Caco-2 (cell line): ENCODE data around the gene ACHE. TPM values are rescaled to one million over a fixed set of nuclear protein-coding genes. Genes with fewer than 3 reads are reported as not detected.
A peak's percentile ranks its signal among the peaks of the same experiment; 100 is the strongest.
"Not testable (repeated sequence)": the region's sequence is repeated elsewhere in the genome, so short reads cannot be mapped to it uniquely, and the experiment has no call there.

Experiments
- BruUV-seq: library from RNA; stranded (reverse); fragments of 400-500 nt; replicated peaks from 2 replicates; lab custom pipeline; 2021; lab: Mats Ljungman, UMichigan
- CTCF ChIA-PET: fragments of 300-600 bp; sonication (Branson Sonifier 250); formaldehyde crosslinking; loops from one replicate; lab custom pipeline; 2022; ENCODE audit warnings: antibody characterized with exemption; lab: Charles Lee
- POLR2A ChIA-PET: fragments of 300-600 bp; sonication (Branson Sonifier 250); formaldehyde crosslinking; loops from one replicate; lab custom pipeline; 2022; ENCODE audit warnings: antibody characterized with exemption; lab: Charles Lee
- DNase-seq, 2 experiments: peaks; one replicate each; pipeline versions ENCODE4 v3.0.0 to v3.0.0-alpha.2; 2020 to 2022
- H3K27me3 ChIP-seq: replicated peaks from 2 replicates; pipeline ENCODE4 v1.6.0; 2011; ENCODE audit warnings: low read length; ENCODE audit not compliant: control insufficient read depth, insufficient read depth
- H3K36me3 ChIP-seq: 2 replicates; pipeline ENCODE4 v1.5.1; 2011; ENCODE audit warnings: low read length; ENCODE audit not compliant: control insufficient read depth, insufficient read depth
- H3K4me1 ChIP-seq: fragments of 250-450 bp; sonication (Bioruptor Pico); 2 replicates; pipeline ENCODE4 v1.5.1; 2020; ENCODE audit warnings: mild to moderate bottlenecking
- H3K4me3 ChIP-seq: 2 replicates; pipeline ENCODE4 v1.5.1; 2011; ENCODE audit warnings: low read depth, mild to moderate bottlenecking, control low read depth, low read length
- H3K9me3 ChIP-seq: fragments of 250-450 bp; sonication (Bioruptor Pico); 2 replicates; pipeline ENCODE4 v1.5.1; 2020; ENCODE audit warnings: mild to moderate bottlenecking, moderate library complexity
- H3K27ac Mint-ChIP-seq: one replicate; pipeline ENCODE4 v1.8.0; 2022; ENCODE audit warnings: mixed read lengths; ENCODE audit not compliant: unreplicated experiment
- H3K27me3 Mint-ChIP-seq: one replicate; pipeline ENCODE4 v1.8.0; 2022; ENCODE audit warnings: mixed read lengths; ENCODE audit not compliant: insufficient read depth, unreplicated experiment
- H3K36me3 Mint-ChIP-seq: one replicate; pipeline ENCODE4 v1.8.0; 2022; ENCODE audit warnings: mild to moderate bottlenecking, mixed read lengths; ENCODE audit not compliant: insufficient read depth, unreplicated experiment
- H3K4me1 Mint-ChIP-seq: one replicate; pipeline ENCODE4 v1.8.0; 2022; ENCODE audit warnings: low read depth, mixed read lengths; ENCODE audit not compliant: unreplicated experiment
- H3K4me3 Mint-ChIP-seq: one replicate; pipeline ENCODE4 v1.8.0; 2022; ENCODE audit warnings: mild to moderate bottlenecking, moderate library complexity, mixed read lengths; ENCODE audit not compliant: unreplicated experiment
- H3K9me3 Mint-ChIP-seq: one replicate; pipeline ENCODE4 v1.8.0; 2022; ENCODE audit warnings: mixed read lengths; ENCODE audit not compliant: unreplicated experiment
- intact Hi-C: fragments of 100-400 bp; cut with micrococcal nuclease; formaldehyde crosslinking; loops from one replicate; pipeline ENCODE4 v1.10.0; 2022; ENCODE audit not compliant: unreplicated experiment
- total RNA-seq: library from RNA; stranded (reverse); gene quantifications from 2 replicates; pipeline ENCODE4 v1.2.3, GENCODE V29; 2022
- TF ChIP-seq, protein P1 (sequence below), 2 experiments: fragments of 200-600 bp in 1 of 2; IDR thresholded peaks; 1 replicate in 1 of 2; 2 replicates in 1 of 2; pipeline versions ENCODE4 v1.5.1 to v1.8.0; 2011 to 2022; ENCODE audit warnings: antibody characterized with exemption in 1 of 2, control low read depth in 1 of 2, inconsistent platforms in 1 of 2, low read depth in 1 of 2, low read length in 1 of 2, mild to moderate bottlenecking in 1 of 2, moderate library complexity in 1 of 2; ENCODE audit not compliant: insufficient read depth in 1 of 2, severe bottlenecking in 1 of 2, unreplicated experiment in 1 of 2

The ACHE gene
- total RNA-seq, 1 experiment from 2014 or later, result 19.0 TPM

- H3K4me3 Mint-ChIP-seq, result peak overlapping the region; percentile 27
- peaks cover 23% of the 10 kb centered on the region for H3K9me3 ChIP-seq
- CTCF ChIA-PET, result interaction anchor here (0.6 kb wide), 1 partner anchor 29 kb away, joined by 3 read pairs; no protein-coding TSS in a partner anchor
- POLR2A ChIA-PET, result no interaction called here
- peaks cover 19% of the 10 kb centered on the region for H3K4me1 Mint-ChIP-seq
- no peaks in the 10 kb centered on the region for H3K36me3 ChIP-seq
- H3K27me3 ChIP-seq, result no peaks in the 10 kb centered on the region
- peaks cover 27% of the 10 kb centered on the region for H3K36me3 Mint-ChIP-seq
- peak overlapping the region; percentile 58 for H3K27ac Mint-ChIP-seq
- peaks cover 47% of the 10 kb centered on the region for H3K4me1 ChIP-seq
- DNase-seq, result peak in 1 of 2 experiments; percentile 57
- BruUV-seq, result TSS peak; percentile 98
- TF ChIP-seq, protein P1, sequence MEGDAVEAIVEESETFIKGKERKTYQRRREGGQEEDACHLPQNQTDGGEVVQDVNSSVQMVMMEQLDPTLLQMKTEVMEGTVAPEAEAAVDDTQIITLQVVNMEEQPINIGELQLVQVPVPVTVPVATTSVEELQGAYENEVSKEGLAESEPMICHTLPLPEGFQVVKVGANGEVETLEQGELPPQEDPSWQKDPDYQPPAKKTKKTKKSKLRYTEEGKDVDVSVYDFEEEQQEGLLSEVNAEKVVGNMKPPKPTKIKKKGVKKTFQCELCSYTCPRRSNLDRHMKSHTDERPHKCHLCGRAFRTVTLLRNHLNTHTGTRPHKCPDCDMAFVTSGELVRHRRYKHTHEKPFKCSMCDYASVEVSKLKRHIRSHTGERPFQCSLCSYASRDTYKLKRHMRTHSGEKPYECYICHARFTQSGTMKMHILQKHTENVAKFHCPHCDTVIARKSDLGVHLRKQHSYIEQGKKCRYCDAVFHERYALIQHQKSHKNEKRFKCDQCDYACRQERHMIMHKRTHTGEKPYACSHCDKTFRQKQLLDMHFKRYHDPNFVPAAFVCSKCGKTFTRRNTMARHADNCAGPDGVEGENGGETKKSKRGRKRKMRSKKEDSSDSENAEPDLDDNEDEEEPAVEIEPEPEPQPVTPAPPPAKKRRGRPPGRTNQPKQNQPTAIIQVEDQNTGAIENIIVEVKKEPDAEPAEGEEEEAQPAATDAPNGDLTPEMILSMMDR (IDR thresholded peaks at IDR 0.05; ENCODE audit: insufficient read depth in 1 of 2, low read depth in 1 of 2, low read length in 1 of 2, severe bottlenecking in 1 of 2, unreplicated experiment in 1 of 2), result no peak
- intact Hi-C loops, result no loop called here
- H3K27me3 Mint-ChIP-seq, result no peaks in the 10 kb centered on the region
- H3K4me3 ChIP-seq, result no peak overlapping the region
- peaks cover 10% of the 10 kb centered on the region for H3K9me3 Mint-ChIP-seq
Observed at GRCh38 chr7:100929808-100930174, 34.1 kb upstream of the ACHE start.

DNA sequence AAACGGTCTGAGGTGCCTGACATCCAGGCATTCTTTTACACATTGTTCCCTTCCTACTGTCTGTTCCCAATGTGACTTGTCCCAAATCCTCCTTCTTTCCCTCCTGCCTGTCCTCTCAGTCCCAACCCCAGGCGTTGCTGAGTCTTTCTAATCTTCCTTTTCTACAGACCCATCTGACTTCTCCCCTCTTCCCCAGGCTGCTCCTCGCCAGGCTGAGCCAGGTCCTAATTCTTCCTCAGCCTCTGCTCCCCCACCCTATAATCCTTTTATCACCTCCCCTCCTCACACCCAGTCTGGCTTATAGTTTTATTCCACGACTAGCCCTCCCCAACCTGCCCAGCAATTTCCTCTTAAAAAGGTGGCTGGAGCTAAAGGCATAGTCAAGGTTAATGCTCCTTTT is 27.9 kb upstream of the ACHE start:
- CTCF ChIA-PET, POLR2A ChIA-PET, H3K36me3 ChIP-seq, H3K9me3 Mint-ChIP-seq, H3K27me3 Mint-ChIP-seq, DNase-seq, H3K4me3 Mint-ChIP-seq, H3K4me1 ChIP-seq, intact Hi-C loops, H3K27me3 ChIP-seq, H3K9me3 ChIP-seq, H3K36me3 Mint-ChIP-seq, H3K4me3 ChIP-seq, BruUV-seq: not testable (repeated sequence)
- peaks cover 25% of the 10 kb centered on the region for H3K4me1 Mint-ChIP-seq
- H3K27ac Mint-ChIP-seq, result peak overlapping the region; percentile 2

DNA sequence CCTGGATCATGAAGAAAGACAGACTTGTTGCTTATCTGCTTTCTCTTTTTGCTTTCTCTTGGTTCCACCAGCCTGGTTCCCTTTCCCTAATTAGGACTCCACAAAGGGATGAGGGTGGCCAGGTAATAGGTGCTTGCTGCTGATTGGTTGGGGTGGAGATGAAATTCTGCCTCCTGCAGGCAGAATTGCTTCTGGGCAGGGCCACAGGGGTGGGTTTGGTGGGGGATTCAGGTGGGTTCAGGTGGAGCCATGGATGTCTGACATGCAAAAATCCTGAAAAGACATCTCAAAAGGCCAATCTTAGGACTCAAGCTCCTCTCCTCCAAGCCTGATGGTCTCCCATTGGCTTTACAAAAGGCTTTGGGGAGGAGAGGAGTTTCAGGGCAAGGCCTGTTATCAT is 25.4 kb upstream of the ACHE start:
- no peak for DNase-seq
- peaks cover 25% of the 10 kb centered on the region for H3K4me1 Mint-ChIP-seq
- H3K4me1 ChIP-seq, result peaks cover 9% of the 10 kb centered on the region
- POLR2A ChIA-PET, result interaction anchor here (0.6 kb wide), 1 partner anchor 17 kb away, joined by 3 read pairs; no protein-coding TSS in a partner anchor
- intact Hi-C loops, result no loop called here
- TF ChIP-seq, protein P1 (IDR thresholded peaks at IDR 0.05; ENCODE audit: insufficient read depth in 1 of 2, low read depth in 1 of 2, low read length in 1 of 2, severe bottlenecking in 1 of 2, unreplicated experiment in 1 of 2), result no peak
- H3K36me3 Mint-ChIP-seq, result no peaks in the 10 kb centered on the region
- H3K27me3 Mint-ChIP-seq, result no peaks in the 10 kb centered on the region
- no peaks in the 10 kb centered on the region for H3K36me3 ChIP-seq
- CTCF ChIA-PET, result no interaction called here
- BruUV-seq, result no TSS peak
- H3K27ac Mint-ChIP-seq, result no peak overlapping the region
- no peak overlapping the region for H3K4me3 ChIP-seq
- H3K9me3 Mint-ChIP-seq, result no peaks in the 10 kb centered on the region
- H3K9me3 ChIP-seq, result 0 out of 2 replicates have a peak, but pooled peaks cover 3% of the 10 kb centered on the region
- H3K4me3 Mint-ChIP-seq, result no peak overlapping the region
- H3K27me3 ChIP-seq, result no peaks in the 10 kb centered on the region

- BruUV-seq, intact Hi-C loops, CTCF ChIA-PET: not testable (repeated sequence)
Observed at GRCh38 chr7:100919779-100920437, 24.2 kb upstream of the ACHE start.

DNA sequence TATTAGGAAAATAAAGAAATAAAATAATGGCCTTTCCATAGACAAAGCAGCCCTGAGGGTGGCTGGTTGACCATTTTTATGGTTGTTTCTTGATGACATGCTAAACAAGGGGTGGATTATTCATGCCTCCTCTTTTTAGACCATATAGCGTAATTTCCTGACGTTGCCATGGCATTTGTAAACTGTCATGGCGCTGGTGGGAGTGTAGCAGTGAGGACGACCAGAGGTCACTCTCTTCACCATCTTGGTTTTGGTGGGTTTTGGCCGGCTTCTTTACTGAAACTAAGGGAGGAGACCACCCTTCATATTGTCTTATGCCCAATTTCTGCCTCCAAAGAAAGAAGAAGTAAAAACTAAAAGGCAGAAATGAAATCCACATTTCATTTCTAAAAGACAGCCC is 23.6 kb upstream of the ACHE start:
- not testable (repeated sequence) for H3K4me3 ChIP-seq

More at GRCh38 chr7:100919779-100920437, 24.2 kb upstream of the ACHE start:
- H3K36me3 ChIP-seq, H3K36me3 Mint-ChIP-seq, H3K4me3 Mint-ChIP-seq, H3K4me3 ChIP-seq, H3K9me3 Mint-ChIP-seq, H3K27me3 Mint-ChIP-seq, H3K4me1 ChIP-seq, H3K27ac Mint-ChIP-seq, H3K27me3 ChIP-seq, DNase-seq, H3K9me3 ChIP-seq, POLR2A ChIA-PET: not testable (repeated sequence)
- peaks cover 30% of the 10 kb centered on the region for H3K4me1 Mint-ChIP-seq

More for the DNA sequence above, 23.6 kb upstream of the ACHE start:
- H3K9me3 Mint-ChIP-seq, DNase-seq, H3K4me3 Mint-ChIP-seq, intact Hi-C loops, H3K27me3 Mint-ChIP-seq, H3K27me3 ChIP-seq, H3K9me3 ChIP-seq, POLR2A ChIA-PET, H3K36me3 ChIP-seq, CTCF ChIA-PET, H3K27ac Mint-ChIP-seq, BruUV-seq, H3K36me3 Mint-ChIP-seq, H3K4me1 ChIP-seq: not testable (repeated sequence)
- peaks cover 32% of the 10 kb centered on the region for H3K4me1 Mint-ChIP-seq
